ENCODE data around the gene IGHMBP2. TPM values are rescaled to one million over a fixed set of nuclear protein-coding genes. Genes with fewer than 3 reads are reported as not detected.
"Not testable (repeated sequence)": the region's sequence is repeated elsewhere in the genome, so short reads cannot be mapped to it uniquely, and the experiment has no call there.

Gene IGHMBP2
- polyA plus RNA-seq (ENCODE audit: low read depth in 6 of 6), result 10 to 100 TPM in 1 of 6 donors, 1 to 10 TPM in 5; 3.1 to 12.6 (median 6.8) TPM

GRCh38 chr11:68903288-68904247, at the start of gene IGHMBP2, which contains the start of gene MRPL21:
Gene IGHMBP2, plus strand, starts transcription at chr11:68903891. Its CDS starts 62 bp downstream, at chr11:68903953.
Gene MRPL21, minus strand, starts transcription at chr11:68903832. Its CDS starts 22 bp downstream, at chr11:68903810.
- peak; percentile 98 for ATAC-seq (ENCODE audit: low read depth in 2 of 2)
- H3K4me1 Mint-ChIP-seq, result peaks cover 40 to 49% (median 47%) of the 10 kb centered on the region in 3 donors
- H3K9me3 Mint-ChIP-seq, result no peaks in the 10 kb centered on the region

GRCh38 chr11:68854273-68854958, 49.3 kb upstream of the IGHMBP2 start:
- H3K4me1 Mint-ChIP-seq, result peaks cover 0 to 10% (median 0%) of the 10 kb centered on the region in 3 donors
- H3K36me3 Mint-ChIP-seq, result no peaks in the 10 kb centered on the region
- H3K4me3 Mint-ChIP-seq, result peak overlapping the region in 7 of 8 donors; percentile 43 to 90 (median 71)
- H3K27me3 Mint-ChIP-seq, result peaks cover 14 to 21% (median 18%) of the 10 kb centered on the region in 3 donors
- no peaks in the 10 kb centered on the region for H3K9me3 Mint-ChIP-seq
- ATAC-seq (ENCODE audit: low read depth in 2 of 2) (no peak), DNase-seq (no peak)
- no peak overlapping the region for H3K27ac Mint-ChIP-seq

More at GRCh38 chr11:68903288-68904247, at the start of gene IGHMBP2, which contains the start of gene MRPL21:
- H3K4me3 Mint-ChIP-seq, result peak within 1 kb of the TSS; percentile 97 to 99 (median 98)
- peaks cover 7 to 12% of the 10 kb centered on the region in 2 donors for H3K36me3 Mint-ChIP-seq
- peak within 1 kb of the TSS; percentile 95 to 98 (median 96) for H3K27ac Mint-ChIP-seq
- H3K27me3 Mint-ChIP-seq, result no peaks in the 10 kb centered on the region
- peak; percentile 80 for DNase-seq

GRCh38 chr11:68855205-68855981, 48.3 kb upstream of the IGHMBP2 start:
- ATAC-seq (ENCODE audit: low read depth in 2 of 2) (peak; percentile 75 to 83), DNase-seq (no peak)
- Mint-ChIP-seq H3K27me3 (peaks cover 14 to 21% (median 18%) of the 10 kb centered on the region in 3 donors), H3K9me3 (no peaks in the 10 kb centered on the region), H3K27ac (peak overlapping the region in 2 of 6 donors; percentile 6 to 81), H3K4me3 (peak overlapping the region; percentile 69 to 92 (median 82)), H3K36me3 (no peaks in the 10 kb centered on the region), H3K4me1 (peaks cover 0 to 10% (median 0%) of the 10 kb centered on the region in 3 donors)

- DNase-seq; H3K9me3 Mint-ChIP-seq; H3K36me3 Mint-ChIP-seq; H3K27ac Mint-ChIP-seq; ATAC-seq (ENCODE audit: low read depth in 2 of 2); H3K4me1 Mint-ChIP-seq: not testable (repeated sequence)
- Mint-ChIP-seq H3K4me3 (peak overlapping the region in 6 of 8 donors; percentile 24 to 79 (median 56)), H3K27me3 (peaks cover 14 to 21% (median 18%) of the 10 kb centered on the region in 3 donors)
These were observed 47.2 kb upstream of the IGHMBP2 start for GRCh38 chr11:68856425-68857030.

- no peak for DNase-seq
- Mint-ChIP-seq H3K9me3 (no peaks in the 10 kb centered on the region), H3K36me3 (no peaks in the 10 kb centered on the region), H3K27ac (no peak overlapping the region), H3K27me3 (peaks cover 14 to 21% (median 18%) of the 10 kb centered on the region in 3 donors), H3K4me1 (peaks cover 0 to 10% (median 0%) of the 10 kb centered on the region in 3 donors), H3K4me3 (peak overlapping the region in 1 of 8 donors; percentile 51)
- ATAC-seq (ENCODE audit: low read depth in 2 of 2), result no peak
These were observed 46.6 kb upstream of the IGHMBP2 start for GRCh38 chr11:68857037-68857586.

- peaks cover 3 to 8% (median 4%) of the 10 kb centered on the region in 3 donors for H3K27me3 Mint-ChIP-seq
- H3K36me3 Mint-ChIP-seq, result no peaks in the 10 kb centered on the region
- DNase-seq (no peak), ATAC-seq (ENCODE audit: low read depth in 2 of 2) (no peak)
- H3K27ac Mint-ChIP-seq, result no peak overlapping the region
- peaks cover 0 to 6% (median 5%) of the 10 kb centered on the region in 7 donors for H3K9me3 Mint-ChIP-seq
- H3K4me3 Mint-ChIP-seq, result no peak overlapping the region
- H3K4me1 Mint-ChIP-seq, result peaks cover 0 to 10% (median 0%) of the 10 kb centered on the region in 3 donors
These were observed 44.6 kb upstream of the IGHMBP2 start for GRCh38 chr11:68859123-68859522.

- Mint-ChIP-seq H3K4me1 (no peaks in the 10 kb centered on the region), H3K27ac (no peak overlapping the region), H3K36me3 (no peaks in the 10 kb centered on the region), H3K9me3 (peaks cover 0 to 6% (median 5%) of the 10 kb centered on the region in 7 donors), H3K27me3 (no peaks in the 10 kb centered on the region), H3K4me3 (no peak overlapping the region)
- DNase-seq (no peak), ATAC-seq (ENCODE audit: low read depth in 2 of 2) (no peak)
These were observed 41.3 kb upstream of the IGHMBP2 start for GRCh38 chr11:68862421-68862820.

GRCh38 chr11:68863553-68864265, 40.0 kb upstream of the IGHMBP2 start:
- Mint-ChIP-seq H3K4me1 (peaks cover 0 to 2% (median 0%) of the 10 kb centered on the region in 3 donors), H3K4me3 (no peak overlapping the region), H3K36me3 (no peaks in the 10 kb centered on the region), H3K9me3 (peaks cover 0 to 6% (median 5%) of the 10 kb centered on the region in 7 donors), H3K27me3 (peaks cover 3 to 8% (median 7%) of the 10 kb centered on the region in 3 donors), H3K27ac (peak overlapping the region in 2 of 6 donors; percentile 18 to 70)
- ATAC-seq (ENCODE audit: low read depth in 2 of 2), result no peak
- DNase-seq, result no peak

GRCh38 chr11:68865241-68865640, 38.5 kb upstream of the IGHMBP2 start:
- Mint-ChIP-seq H3K36me3 (no peaks in the 10 kb centered on the region), H3K27ac (peak overlapping the region in 1 of 6 donors; percentile 70), H3K9me3 (peaks cover 0 to 6% (median 5%) of the 10 kb centered on the region in 7 donors), H3K4me3 (no peak overlapping the region), H3K27me3 (peaks cover 9 to 23% (median 21%) of the 10 kb centered on the region in 3 donors), H3K4me1 (peaks cover 9 to 13% (median 11%) of the 10 kb centered on the region in 3 donors)
- ATAC-seq (ENCODE audit: low read depth in 2 of 2) (no peak), DNase-seq (no peak)

GRCh38 chr11:68867066-68867465, 36.6 kb upstream of the IGHMBP2 start:
- ATAC-seq (ENCODE audit: low read depth in 2 of 2), result no peak
- Mint-ChIP-seq H3K9me3 (peaks cover 0 to 6% (median 5%) of the 10 kb centered on the region in 7 donors), H3K4me3 (no peak overlapping the region), H3K36me3 (no peaks in the 10 kb centered on the region), H3K27ac (no peak overlapping the region), H3K4me1 (peaks cover 14 to 15% (median 14%) of the 10 kb centered on the region in 3 donors), H3K27me3 (peaks cover 9 to 25% (median 21%) of the 10 kb centered on the region in 3 donors)
- no peak for DNase-seq

GRCh38 chr11:68868221-68868835, 35.4 kb upstream of the IGHMBP2 start:
- H3K9me3 Mint-ChIP-seq, result peaks cover 0 to 4% (median 3%) of the 10 kb centered on the region in 7 donors
- no peaks in the 10 kb centered on the region for H3K36me3 Mint-ChIP-seq
- H3K27me3 Mint-ChIP-seq, result peaks cover 13 to 25% (median 21%) of the 10 kb centered on the region in 3 donors
- ATAC-seq (ENCODE audit: low read depth in 2 of 2), result no peak
- peaks cover 14 to 15% (median 14%) of the 10 kb centered on the region in 3 donors for H3K4me1 Mint-ChIP-seq
- peak overlapping the region in 2 of 8 donors; percentile 0 to 44 for H3K4me3 Mint-ChIP-seq
- DNase-seq, result no peak
- H3K27ac Mint-ChIP-seq, result peak overlapping the region in 2 of 6 donors; percentile 59 to 64
